ENCODE measurements around the gene ZNF93.
"Not testable (repeated sequence)": the region's sequence is repeated elsewhere in the genome, so short reads cannot be mapped to it uniquely, and the experiment has no call there.

Gene ZNF93

GRCh38 chr19:19914596-19914995 is 13.8 kb downstream of the ZNF93 start:
- H3K27me3 ChIP-seq (ENCODE audit: insufficient read depth, low read length, poor library complexity) = no peaks in the 10 kb centered on the region
- H3K36me3 ChIP-seq (ENCODE audit: control insufficient read depth, insufficient read depth, low read length) = no peaks in the 10 kb centered on the region
- H3K27ac ChIP-seq (ENCODE audit: low read depth, low read length) = no peak overlapping the region
- no peak overlapping the region for H3K4me3 ChIP-seq (ENCODE audit: low read length)
- H3K9ac ChIP-seq (ENCODE audit: low read length) = no peak overlapping the region
- WGBS (ENCODE audit: extremely low coverage, insufficient coverage, low lambda C conversion rate) = no CpG with 5 or more reads among the region's 3 CpGs
- no peak overlapping the region for H3K56ac ChIP-seq (ENCODE audit: low read length)
- DNase-seq = no peak
- no peak overlapping the region for H3K4ac ChIP-seq (ENCODE audit: low read depth, low read length)
- no peak overlapping the region for H4K8ac ChIP-seq (ENCODE audit: low read depth, low read length)
- H2AK5ac ChIP-seq (ENCODE audit: low read length) = no peak overlapping the region
- no peak overlapping the region for H3K18ac ChIP-seq (ENCODE audit: low read length)
- H2BK15ac ChIP-seq (replicated peaks; ENCODE audit: low read depth) = no peak overlapping the region
- H2BK5ac ChIP-seq (ENCODE audit: low read length) = no peak overlapping the region
- peaks cover 3% of the 10 kb centered on the region for H3K79me1 ChIP-seq (ENCODE audit: low read length)
- H3K4me1 ChIP-seq (ENCODE audit: control insufficient read depth, low read depth, low read length) = no peaks in the 10 kb centered on the region
- no peak overlapping the region for H2BK120ac ChIP-seq (ENCODE audit: low read depth, low read length)
- H3K4me2 ChIP-seq (ENCODE audit: low read length) = no peak overlapping the region
- H3K79me2 ChIP-seq (ENCODE audit: control insufficient read depth, insufficient read depth, low read length) = peaks cover 38% of the 10 kb centered on the region
- H4K5ac ChIP-seq (ENCODE audit: low read length) = no peak overlapping the region
- H3K23ac ChIP-seq (ENCODE audit: low read length) = no peak overlapping the region

DNA sequence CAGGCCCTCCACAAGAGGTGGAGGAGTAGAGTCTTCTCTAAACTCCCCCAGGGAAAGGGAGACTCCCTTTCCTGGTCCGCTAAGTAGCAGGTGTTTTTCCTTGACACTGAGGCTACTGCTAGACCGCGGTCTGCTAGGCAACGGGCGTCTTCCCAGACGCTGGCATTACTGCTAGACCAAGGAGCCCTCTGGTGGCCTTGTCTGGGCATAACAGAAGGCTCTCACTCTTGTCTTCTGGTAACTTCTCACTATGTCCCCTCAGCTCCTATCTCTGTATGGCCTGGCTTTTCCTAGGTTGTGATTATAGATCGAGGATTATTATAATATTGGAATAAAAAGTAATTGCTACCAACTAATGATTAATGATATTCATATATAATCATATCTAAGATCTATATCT is 29.7 kb downstream of the ZNF93 start:
- not testable (repeated sequence) for H3K79me1 ChIP-seq (ENCODE audit: low read length); H3K4me1 ChIP-seq (ENCODE audit: control insufficient read depth, low read depth, low read length); H3K9ac ChIP-seq (ENCODE audit: low read length); H2BK5ac ChIP-seq (ENCODE audit: low read length); H4K5ac ChIP-seq (ENCODE audit: low read length); H3K27me3 ChIP-seq (ENCODE audit: insufficient read depth, low read length, poor library complexity); H4K8ac ChIP-seq (ENCODE audit: low read depth, low read length); H2BK120ac ChIP-seq (ENCODE audit: low read depth, low read length); H3K4ac ChIP-seq (ENCODE audit: low read depth, low read length); H3K23ac ChIP-seq (ENCODE audit: low read length); H3K79me2 ChIP-seq (ENCODE audit: control insufficient read depth, insufficient read depth, low read length); H3K56ac ChIP-seq (ENCODE audit: low read length); H3K18ac ChIP-seq (ENCODE audit: low read length); H3K27ac ChIP-seq (ENCODE audit: low read depth, low read length); H3K4me2 ChIP-seq (ENCODE audit: low read length); H2BK15ac ChIP-seq (replicated peaks; ENCODE audit: low read depth); H3K4me3 ChIP-seq (ENCODE audit: low read length); H2AK5ac ChIP-seq (ENCODE audit: low read length)
- H3K36me3 ChIP-seq (ENCODE audit: control insufficient read depth, insufficient read depth, low read length) = peaks cover 15% of the 10 kb centered on the region
- DNase-seq = peak; percentile 66
- WGBS (ENCODE audit: extremely low coverage, insufficient coverage, low lambda C conversion rate) = no CpG with 5 or more reads among the region's 7 CpGs

DNA sequence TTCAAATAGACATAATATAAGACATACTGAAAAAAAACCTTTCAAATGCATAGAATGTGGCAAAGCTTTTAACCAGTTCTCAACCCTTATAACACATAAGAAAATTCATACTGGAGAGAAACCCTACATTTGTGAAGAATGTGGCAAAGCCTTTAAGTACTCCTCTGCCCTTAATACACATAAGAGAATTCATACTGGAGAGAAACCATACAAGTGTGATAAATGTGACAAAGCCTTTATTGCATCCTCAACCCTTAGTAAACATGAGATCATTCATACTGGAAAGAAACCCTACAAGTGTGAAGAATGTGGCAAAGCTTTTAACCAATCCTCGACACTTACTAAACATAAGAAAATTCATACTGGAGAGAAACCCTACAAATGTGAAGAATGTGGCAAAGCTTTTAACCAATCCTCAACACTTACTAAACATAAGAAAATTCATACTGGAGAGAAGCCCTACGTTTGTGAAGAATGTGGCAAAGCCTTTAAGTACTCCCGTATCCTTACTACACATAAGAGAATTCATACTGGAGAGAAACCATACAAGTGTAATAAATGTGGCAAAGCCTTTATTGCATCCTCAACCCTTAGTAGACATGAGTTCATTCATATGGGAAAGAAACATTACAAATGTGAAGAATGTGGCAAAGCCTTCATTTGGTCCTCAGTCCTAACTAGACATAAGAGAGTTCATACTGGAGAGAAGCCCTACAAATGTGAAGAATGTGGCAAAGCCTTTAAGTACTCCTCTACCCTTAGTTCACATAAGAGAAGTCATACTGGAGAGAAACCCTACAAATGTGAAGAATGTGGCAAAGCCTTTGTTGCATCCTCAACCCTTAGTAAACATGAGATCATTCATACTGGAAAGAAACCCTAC is 32.9 kb downstream of the ZNF93 start:
- H3K9ac ChIP-seq (ENCODE audit: low read length); H2BK5ac ChIP-seq (ENCODE audit: low read length); H3K79me1 ChIP-seq (ENCODE audit: low read length); H3K79me2 ChIP-seq (ENCODE audit: control insufficient read depth, insufficient read depth, low read length); H2BK15ac ChIP-seq (replicated peaks; ENCODE audit: low read depth); H4K5ac ChIP-seq (ENCODE audit: low read length); H3K4me1 ChIP-seq (ENCODE audit: control insufficient read depth, low read depth, low read length); H3K36me3 ChIP-seq (ENCODE audit: control insufficient read depth, insufficient read depth, low read length); H2AK5ac ChIP-seq (ENCODE audit: low read length); H3K56ac ChIP-seq (ENCODE audit: low read length); H3K18ac ChIP-seq (ENCODE audit: low read length); DNase-seq; H3K27me3 ChIP-seq (ENCODE audit: insufficient read depth, low read length, poor library complexity); H3K27ac ChIP-seq (ENCODE audit: low read depth, low read length); H3K23ac ChIP-seq (ENCODE audit: low read length); H3K4me3 ChIP-seq (ENCODE audit: low read length); H3K4ac ChIP-seq (ENCODE audit: low read depth, low read length); H4K8ac ChIP-seq (ENCODE audit: low read depth, low read length); H3K4me2 ChIP-seq (ENCODE audit: low read length); H2BK120ac ChIP-seq (ENCODE audit: low read depth, low read length): not testable (repeated sequence)
- no CpG with 5 or more reads among the region's 3 CpGs for WGBS (ENCODE audit: extremely low coverage, insufficient coverage, low lambda C conversion rate)

GRCh38 chr19:19937403-19937802 is 36.7 kb downstream of the ZNF93 start:
- no CpG with 5 or more reads among the region's 2 CpGs for WGBS (ENCODE audit: extremely low coverage, insufficient coverage, low lambda C conversion rate)
- no peak overlapping the region for H2BK15ac ChIP-seq (replicated peaks; ENCODE audit: low read depth)
- no peak overlapping the region for H3K4me3 ChIP-seq (ENCODE audit: low read length)
- no peak for DNase-seq
- H3K56ac ChIP-seq (ENCODE audit: low read length) = no peak overlapping the region
- no peak overlapping the region for H3K9ac ChIP-seq (ENCODE audit: low read length)
- H3K23ac ChIP-seq (ENCODE audit: low read length) = no peak overlapping the region
- no peak overlapping the region for H3K18ac ChIP-seq (ENCODE audit: low read length)
- no peak overlapping the region for H2BK120ac ChIP-seq (ENCODE audit: low read depth, low read length)
- peaks cover 5% of the 10 kb centered on the region for H3K36me3 ChIP-seq (ENCODE audit: control insufficient read depth, insufficient read depth, low read length)
- H3K4ac ChIP-seq (ENCODE audit: low read depth, low read length) = no peak overlapping the region
- no peaks in the 10 kb centered on the region for H3K79me2 ChIP-seq (ENCODE audit: control insufficient read depth, insufficient read depth, low read length)
- no peaks in the 10 kb centered on the region for H3K27me3 ChIP-seq (ENCODE audit: insufficient read depth, low read length, poor library complexity)
- H4K5ac ChIP-seq (ENCODE audit: low read length) = no peak overlapping the region
- H2BK5ac ChIP-seq (ENCODE audit: low read length) = no peak overlapping the region
- no peak overlapping the region for H4K8ac ChIP-seq (ENCODE audit: low read depth, low read length)
- no peak overlapping the region for H3K4me2 ChIP-seq (ENCODE audit: low read length)
- no peaks in the 10 kb centered on the region for H3K4me1 ChIP-seq (ENCODE audit: control insufficient read depth, low read depth, low read length)
- no peak overlapping the region for H2AK5ac ChIP-seq (ENCODE audit: low read length)
- H3K79me1 ChIP-seq (ENCODE audit: low read length) = no peaks in the 10 kb centered on the region
- no peak overlapping the region for H3K27ac ChIP-seq (ENCODE audit: low read depth, low read length)

DNA sequence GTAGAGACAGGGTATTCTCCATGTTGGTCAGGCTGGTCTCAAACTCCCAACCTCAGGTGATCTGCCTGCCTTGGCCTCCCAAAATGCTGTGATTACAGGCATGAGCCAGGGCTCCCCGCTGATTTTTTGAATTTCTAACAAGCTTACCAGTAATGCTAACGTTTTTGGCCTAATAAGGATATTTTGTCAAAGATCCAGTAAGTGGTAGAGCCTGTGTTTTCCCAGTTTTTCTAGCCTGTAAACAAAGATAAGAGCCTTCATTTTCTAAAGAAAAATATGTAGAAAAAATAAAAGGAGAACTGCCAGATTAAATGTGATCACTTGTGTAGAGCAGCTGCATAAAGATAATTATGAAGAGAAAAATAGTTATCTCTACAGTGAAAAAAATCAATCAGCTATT is 37.7 kb downstream of the ZNF93 start:
- H3K4me3 ChIP-seq (ENCODE audit: low read length) = no peak overlapping the region
- no peak overlapping the region for H3K23ac ChIP-seq (ENCODE audit: low read length)
- H3K4ac ChIP-seq (ENCODE audit: low read depth, low read length) = no peak overlapping the region
- H3K79me1 ChIP-seq (ENCODE audit: low read length) = no peaks in the 10 kb centered on the region
- no CpG with 5 or more reads among the region's 2 CpGs for whole genome bisulfite sequencing (ENCODE audit: extremely low coverage, insufficient coverage, low lambda C conversion rate)
- no peak overlapping the region for H2AK5ac ChIP-seq (ENCODE audit: low read length)
- peaks cover 4% of the 10 kb centered on the region for H3K36me3 ChIP-seq (ENCODE audit: control insufficient read depth, insufficient read depth, low read length)
- H3K27me3 ChIP-seq (ENCODE audit: insufficient read depth, low read length, poor library complexity) = no peaks in the 10 kb centered on the region
- DNase-seq = no peak
- H2BK120ac ChIP-seq (ENCODE audit: low read depth, low read length) = no peak overlapping the region
- no peak overlapping the region for H4K5ac ChIP-seq (ENCODE audit: low read length)
- H3K27ac ChIP-seq (ENCODE audit: low read depth, low read length) = no peak overlapping the region
- no peak overlapping the region for H2BK15ac ChIP-seq (replicated peaks; ENCODE audit: low read depth)
- no peak overlapping the region for H4K8ac ChIP-seq (ENCODE audit: low read depth, low read length)
- H3K56ac ChIP-seq (ENCODE audit: low read length) = no peak overlapping the region
- no peaks in the 10 kb centered on the region for H3K4me1 ChIP-seq (ENCODE audit: control insufficient read depth, low read depth, low read length)
- H3K79me2 ChIP-seq (ENCODE audit: control insufficient read depth, insufficient read depth, low read length) = no peaks in the 10 kb centered on the region
- H2BK5ac ChIP-seq (ENCODE audit: low read length) = no peak overlapping the region
- H3K4me2 ChIP-seq (ENCODE audit: low read length) = no peak overlapping the region
- no peak overlapping the region for H3K9ac ChIP-seq (ENCODE audit: low read length)
- H3K18ac ChIP-seq (ENCODE audit: low read length) = no peak overlapping the region

All from mesendoderm (in vitro differentiated cells).